SH-SY5Y (cell line): ENCODE measurements around the gene CHN2.

Experiments
- GATA2 ChIP-seq: IDR thresholded peaks from 2 replicates; pipeline ENCODE4 v1.6.1; 2011; ENCODE audit warnings: mild to moderate bottlenecking, low read depth, low read length
- GATA3 ChIP-seq: IDR thresholded peaks from 2 replicates; pipeline ENCODE4 v1.6.1; 2011; ENCODE audit warnings: low read depth, mild to moderate bottlenecking, low read length, moderate library complexity

DNA sequence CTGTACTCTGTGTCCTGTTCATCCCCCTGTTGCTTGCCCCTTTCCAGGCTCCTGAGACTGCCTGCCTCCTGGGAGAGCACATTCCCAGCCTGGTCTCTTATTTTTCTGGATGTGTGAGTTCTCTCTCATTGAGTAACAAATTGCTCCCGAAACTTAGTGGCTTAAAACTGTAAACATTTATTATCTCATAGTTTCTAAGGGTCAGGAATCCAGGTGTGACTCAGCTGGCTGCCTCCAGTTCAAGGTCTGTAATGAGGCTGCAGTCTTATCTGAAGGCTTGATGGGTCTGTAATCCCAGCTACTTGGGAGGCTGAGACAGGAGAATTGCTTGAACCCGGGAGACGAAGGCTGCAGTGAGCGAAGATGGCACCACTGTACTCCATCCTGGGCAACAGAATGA lies 315.5 kb downstream of the CHN2 start:
- no peak for TF ChIP-seq GATA2
- TF ChIP-seq GATA3: no peak
